ENCODE data around the gene TMEM156. TPM values are rescaled to one million over a fixed set of nuclear protein-coding genes. Genes with fewer than 3 reads are reported as not detected.

Gene TMEM156
- total RNA-seq, 2 donors from 2014 or later, result 0.27 to 0.51 TPM

- TF ChIP-seq CTCF (IDR thresholded peaks at IDR 0.05) (no peak), POLR2A (IDR thresholded peaks at IDR 0.05) (no peak), POLR2AphosphoS5 (IDR thresholded peaks at IDR 0.05) (no peak)
- no peak overlapping the region for H3K27ac ChIP-seq
- 91% methylated on average over 3 of the region's 3 CpGs for WGBS
Measured at GRCh38 chr4:38957893-38958292, 74.3 kb downstream of the TMEM156 start.

GRCh38 chr4:38957261-38957815 is 74.9 kb downstream of the TMEM156 start:
- Histone ChIP-seq H3K36me3 (no peaks in the 10 kb centered on the region), H3K4me1 (replicated peaks) (no peaks in the 10 kb centered on the region), H3K4me3 (no peak overlapping the region), H3K27me3 (replicated peaks; ENCODE audit: insufficient read depth) (no peaks in the 10 kb centered on the region), H3K9me3 (no peaks in the 10 kb centered on the region), H3K27ac (no peak overlapping the region)
- TF ChIP-seq CTCF (IDR thresholded peaks at IDR 0.05), result no peak
- TF ChIP-seq POLR2AphosphoS5 (IDR thresholded peaks at IDR 0.05), result no peak
- no peak for TF ChIP-seq POLR2A (IDR thresholded peaks at IDR 0.05)
- WGBS, result 36% methylated on average over 5 of the region's 5 CpGs
- intact Hi-C loops (cut with DNase I), result no loop called here
- no peak for DNase-seq (ENCODE audit: low spot score)

More at GRCh38 chr4:38957893-38958292, 74.3 kb downstream of the TMEM156 start:
- no peak for DNase-seq (ENCODE audit: low spot score)
- Histone ChIP-seq H3K27me3 (replicated peaks; ENCODE audit: insufficient read depth) (no peaks in the 10 kb centered on the region), H3K4me3 (no peak overlapping the region), H3K4me1 (replicated peaks) (no peaks in the 10 kb centered on the region), H3K36me3 (no peaks in the 10 kb centered on the region), H3K9me3 (no peaks in the 10 kb centered on the region)
- intact Hi-C loops (cut with DNase I), result no loop called here

- 80% methylated on average over 4 of the region's 4 CpGs for WGBS
- no peaks in the 10 kb centered on the region for H3K36me3 ChIP-seq
- H3K27ac ChIP-seq, result no peak overlapping the region
- no peak overlapping the region for H3K4me3 ChIP-seq
- no peaks in the 10 kb centered on the region for H3K27me3 ChIP-seq (replicated peaks; ENCODE audit: insufficient read depth)
- intact Hi-C loops (cut with DNase I), result no loop called here
- no peaks in the 10 kb centered on the region for H3K9me3 ChIP-seq
- no peak for TF ChIP-seq POLR2AphosphoS5 (IDR thresholded peaks at IDR 0.05)
- no peak for TF ChIP-seq POLR2A (IDR thresholded peaks at IDR 0.05)
- no peak for TF ChIP-seq CTCF (IDR thresholded peaks at IDR 0.05)
- no peaks in the 10 kb centered on the region for H3K4me1 ChIP-seq (replicated peaks)
- no peak for DNase-seq (ENCODE audit: low spot score)
Measured at GRCh38 chr4:38955957-38956356, 76.3 kb downstream of the TMEM156 start.

- no peak for TF ChIP-seq CTCF (IDR thresholded peaks at IDR 0.05)
- no peak for TF ChIP-seq POLR2AphosphoS5 (IDR thresholded peaks at IDR 0.05)
- no peak for TF ChIP-seq POLR2A (IDR thresholded peaks at IDR 0.05)
- Histone ChIP-seq H3K4me3 (no peak overlapping the region), H3K4me1 (replicated peaks) (no peaks in the 10 kb centered on the region), H3K27ac (no peak overlapping the region), H3K36me3 (no peaks in the 10 kb centered on the region), H3K9me3 (no peaks in the 10 kb centered on the region), H3K27me3 (replicated peaks; ENCODE audit: insufficient read depth) (no peaks in the 10 kb centered on the region)
- intact Hi-C loops (cut with DNase I), result no loop called here
- DNase-seq (ENCODE audit: low spot score), result no peak
Measured at GRCh38 chr4:38954727-38955126, 77.5 kb downstream of the TMEM156 start.

- intact Hi-C loops (cut with DNase I), result no loop called here
- no peaks in the 10 kb centered on the region for H3K27me3 ChIP-seq (replicated peaks; ENCODE audit: insufficient read depth)
- H3K9me3 ChIP-seq, result no peaks in the 10 kb centered on the region
- TF ChIP-seq POLR2AphosphoS5 (IDR thresholded peaks at IDR 0.05) (no peak), CTCF (IDR thresholded peaks at IDR 0.05) (no peak), POLR2A (IDR thresholded peaks at IDR 0.05) (no peak)
- peaks cover 3% of the 10 kb centered on the region for H3K4me1 ChIP-seq (replicated peaks)
- DNase-seq (ENCODE audit: low spot score), result no peak
- WGBS, result 30% methylated on average over 1 of the region's 1 CpG
- no peak overlapping the region for H3K27ac ChIP-seq
- H3K4me3 ChIP-seq, result no peak overlapping the region
- H3K36me3 ChIP-seq, result no peaks in the 10 kb centered on the region
Measured at GRCh38 chr4:38952017-38952416, 80.2 kb downstream of the TMEM156 start.
